ENCODE results near the gene ACTL6B.

The ACTL6B gene

DNA sequence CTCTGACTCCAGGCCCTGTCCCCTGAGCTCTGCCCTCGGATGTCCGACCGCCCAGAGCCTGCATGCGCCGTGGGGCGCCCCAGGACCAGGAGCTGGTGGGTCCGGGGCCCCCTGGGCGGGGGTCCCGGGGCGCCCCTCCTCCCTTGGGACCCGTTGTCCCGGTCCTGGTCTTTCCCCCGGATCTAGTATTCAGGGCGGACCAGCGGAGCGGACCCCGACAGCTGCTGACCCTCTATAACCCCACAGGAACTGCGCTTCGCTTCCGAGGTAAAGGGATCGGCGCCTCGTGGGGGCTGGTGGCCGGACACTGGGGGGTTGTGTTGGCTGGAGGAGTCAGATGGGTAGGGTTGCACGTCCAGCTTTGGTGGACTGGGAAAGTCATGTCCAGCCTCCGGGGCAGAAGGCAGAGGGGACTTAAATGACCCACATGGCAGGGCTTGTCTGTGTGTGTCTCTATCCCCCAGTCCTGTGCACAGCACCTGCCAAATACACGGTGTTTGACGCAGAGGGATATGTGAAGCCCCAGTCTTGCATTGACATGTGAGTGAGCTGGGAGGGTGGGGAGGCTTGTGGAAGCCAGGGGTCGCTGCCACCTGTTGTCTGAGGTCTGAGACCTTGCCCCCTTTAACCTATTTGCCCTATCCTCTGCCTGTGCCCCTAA, 43.4 kb downstream of the ACTL6B start:
- Histone ChIP-seq H3K9me3 (ENCODE audit: control insufficient read depth, low read depth, low read length) (no peaks in the 10 kb centered on the region), H3K4me1 (ENCODE audit: control insufficient read depth, low read depth, low read length) (no peaks in the 10 kb centered on the region), H3K4me3 (ENCODE audit: low read length) (peak overlapping the region; percentile 83), H3K9ac (ENCODE audit: low read length) (peak overlapping the region; percentile 17), H3K27ac (ENCODE audit: low read length) (no peak overlapping the region), H3K27me3 (ENCODE audit: control insufficient read depth, insufficient read depth, low read length) (no peaks in the 10 kb centered on the region), H3K36me3 (ENCODE audit: control insufficient read depth, low read depth, low read length) (no peaks in the 10 kb centered on the region)

DNA sequence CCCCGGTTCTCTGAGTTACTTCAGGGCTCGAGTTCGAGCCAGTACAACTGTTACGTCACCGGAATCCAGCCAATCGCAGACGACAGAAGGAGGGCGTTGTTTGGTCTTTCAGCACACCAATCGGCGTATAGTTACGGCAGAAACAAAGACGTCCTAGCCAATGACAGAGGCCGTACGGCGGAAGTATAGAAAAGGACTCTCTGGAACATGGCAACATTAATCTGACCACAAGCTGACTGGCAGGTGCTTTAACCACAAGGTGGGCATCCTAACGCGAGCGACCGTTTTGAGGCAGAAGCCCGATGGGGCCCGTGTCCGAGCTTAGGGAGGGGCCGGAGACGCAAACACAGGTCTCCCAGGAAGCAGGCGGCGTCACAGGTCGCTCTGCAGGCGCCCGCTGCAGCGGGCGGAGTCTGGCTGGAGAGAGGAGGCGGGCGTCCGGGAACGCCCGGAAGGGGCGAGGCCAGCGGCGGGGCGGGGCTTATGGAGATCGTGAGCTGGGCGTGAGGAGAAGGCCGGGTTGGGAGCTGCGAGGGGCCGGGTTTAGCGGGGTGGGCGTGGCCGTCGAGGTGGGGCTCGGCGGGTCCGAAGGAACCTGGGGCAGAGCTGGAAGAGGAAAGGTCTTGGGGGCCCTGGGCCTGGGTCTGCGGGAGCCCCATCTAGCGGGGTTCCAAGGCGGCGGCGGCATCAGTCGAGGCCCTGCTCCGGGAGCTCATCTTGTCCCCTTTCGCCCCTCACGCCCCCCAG, 44.1 kb downstream of the ACTL6B start, which contains the start of gene MOSPD3:
TSS of gene MOSPD3 (plus strand) at position 558 of the 747 bp plus-strand sequence. CDS start 252 bp downstream, outside the sequence.
- H3K36me3 ChIP-seq (ENCODE audit: control insufficient read depth, low read depth, low read length): no peaks in the 10 kb centered on the region
- peak within 1 kb of the TSS; percentile 83 for H3K4me3 ChIP-seq (ENCODE audit: low read length)
- H3K27ac ChIP-seq (ENCODE audit: low read length): peak within 1 kb of the TSS; percentile 95

DNA sequence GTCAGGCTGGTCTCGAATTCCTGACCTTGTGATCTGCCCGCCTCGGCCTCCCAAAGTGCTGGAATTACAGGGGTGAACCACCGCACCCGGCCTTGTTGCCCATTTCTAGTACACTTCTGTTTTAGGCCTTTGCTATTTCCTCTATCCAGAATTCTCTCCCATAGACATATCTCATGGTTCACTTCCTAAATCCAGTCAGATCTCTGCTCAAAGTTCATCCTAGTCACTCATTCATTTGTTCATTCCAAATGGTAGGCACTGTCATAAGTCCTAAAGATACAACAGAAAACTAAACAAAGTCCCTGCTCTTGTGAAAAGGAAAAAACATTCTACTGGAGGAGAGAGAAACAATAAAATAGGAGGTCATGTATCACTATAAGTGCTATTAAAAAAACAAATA, 46.3 kb downstream of the ACTL6B start:
- Histone ChIP-seq H3K9me3 (ENCODE audit: control insufficient read depth, low read depth, low read length) (no peaks in the 10 kb centered on the region), H3K4me1 (ENCODE audit: control insufficient read depth, low read depth, low read length) (peaks cover 5% of the 10 kb centered on the region), H3K27me3 (ENCODE audit: control insufficient read depth, insufficient read depth, low read length) (peaks cover 18% of the 10 kb centered on the region), H3K27ac (ENCODE audit: low read length) (no peak overlapping the region), H3K9ac (ENCODE audit: low read length) (no peak overlapping the region), H3K4me3 (ENCODE audit: low read length) (no peak overlapping the region), H3K36me3 (ENCODE audit: control insufficient read depth, low read depth, low read length) (no peaks in the 10 kb centered on the region)

More for the DNA sequence above, 44.1 kb downstream of the ACTL6B start, which contains the start of gene MOSPD3:
- H3K9ac ChIP-seq (ENCODE audit: low read length): peak within 1 kb of the TSS; percentile 80
- no peaks in the 10 kb centered on the region for H3K4me1 ChIP-seq (ENCODE audit: control insufficient read depth, low read depth, low read length)
- H3K9me3 ChIP-seq (ENCODE audit: control insufficient read depth, low read depth, low read length): no peaks in the 10 kb centered on the region
- H3K27me3 ChIP-seq (ENCODE audit: control insufficient read depth, insufficient read depth, low read length): no peaks in the 10 kb centered on the region

DNA sequence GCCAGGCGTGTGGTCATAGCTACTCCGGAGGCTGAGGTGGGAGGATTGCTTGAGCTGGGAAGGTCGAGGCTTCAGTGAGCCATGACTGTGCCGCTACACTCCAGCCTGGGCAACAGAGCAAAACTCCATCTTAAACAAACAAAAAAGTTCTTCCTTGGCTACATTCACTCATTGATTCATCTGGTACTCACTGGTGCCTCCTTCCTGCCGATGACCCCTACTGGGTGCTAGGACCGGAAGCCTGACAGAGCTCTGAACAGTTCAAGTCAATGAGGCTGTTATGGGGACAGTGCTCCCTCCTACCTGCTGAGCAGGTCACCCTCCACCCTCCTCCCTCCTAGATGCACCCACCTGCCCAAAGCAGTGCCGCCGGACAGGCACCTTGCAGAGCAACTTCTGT, 49.1 kb downstream of the ACTL6B start:
- Histone ChIP-seq H3K36me3 (ENCODE audit: control insufficient read depth, low read depth, low read length) (no peaks in the 10 kb centered on the region), H3K27ac (ENCODE audit: low read length) (no peak overlapping the region), H3K27me3 (ENCODE audit: control insufficient read depth, insufficient read depth, low read length) (peaks cover 20% of the 10 kb centered on the region), H3K9me3 (ENCODE audit: control insufficient read depth, low read depth, low read length) (no peaks in the 10 kb centered on the region), H3K9ac (ENCODE audit: low read length) (no peak overlapping the region), H3K4me1 (ENCODE audit: control insufficient read depth, low read depth, low read length) (peaks cover 19% of the 10 kb centered on the region), H3K4me3 (ENCODE audit: low read length) (no peak overlapping the region)

DNA sequence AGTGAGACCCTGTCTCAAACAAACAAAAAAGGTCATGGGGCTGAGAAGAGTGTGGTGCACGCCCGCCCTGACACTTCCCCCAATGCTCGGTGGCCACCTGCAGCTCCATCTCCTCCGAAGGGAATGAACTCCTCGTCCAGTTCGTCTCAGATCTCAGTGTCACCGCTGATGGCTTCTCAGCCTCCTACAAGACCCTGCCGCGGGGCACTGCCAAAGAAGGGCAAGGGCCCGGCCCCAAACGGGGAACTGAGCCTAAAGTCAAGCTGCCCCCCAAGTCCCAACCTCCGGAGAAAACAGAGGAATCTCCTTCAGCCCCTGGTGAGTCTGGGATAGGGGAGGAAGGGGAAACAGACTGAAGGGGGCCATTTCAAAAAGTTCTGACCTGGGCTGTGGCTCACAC, 49.9 kb downstream of the ACTL6B start:
- peaks cover 20% of the 10 kb centered on the region for H3K27me3 ChIP-seq (ENCODE audit: control insufficient read depth, insufficient read depth, low read length)
- no peak overlapping the region for H3K9ac ChIP-seq (ENCODE audit: low read length)
- no peak overlapping the region for H3K4me3 ChIP-seq (ENCODE audit: low read length)
- H3K36me3 ChIP-seq (ENCODE audit: control insufficient read depth, low read depth, low read length): no peaks in the 10 kb centered on the region
- H3K4me1 ChIP-seq (ENCODE audit: control insufficient read depth, low read depth, low read length): peaks cover 22% of the 10 kb centered on the region
- H3K9me3 ChIP-seq (ENCODE audit: control insufficient read depth, low read depth, low read length): no peaks in the 10 kb centered on the region
- H3K27ac ChIP-seq (ENCODE audit: low read length): no peak overlapping the region

DNA sequence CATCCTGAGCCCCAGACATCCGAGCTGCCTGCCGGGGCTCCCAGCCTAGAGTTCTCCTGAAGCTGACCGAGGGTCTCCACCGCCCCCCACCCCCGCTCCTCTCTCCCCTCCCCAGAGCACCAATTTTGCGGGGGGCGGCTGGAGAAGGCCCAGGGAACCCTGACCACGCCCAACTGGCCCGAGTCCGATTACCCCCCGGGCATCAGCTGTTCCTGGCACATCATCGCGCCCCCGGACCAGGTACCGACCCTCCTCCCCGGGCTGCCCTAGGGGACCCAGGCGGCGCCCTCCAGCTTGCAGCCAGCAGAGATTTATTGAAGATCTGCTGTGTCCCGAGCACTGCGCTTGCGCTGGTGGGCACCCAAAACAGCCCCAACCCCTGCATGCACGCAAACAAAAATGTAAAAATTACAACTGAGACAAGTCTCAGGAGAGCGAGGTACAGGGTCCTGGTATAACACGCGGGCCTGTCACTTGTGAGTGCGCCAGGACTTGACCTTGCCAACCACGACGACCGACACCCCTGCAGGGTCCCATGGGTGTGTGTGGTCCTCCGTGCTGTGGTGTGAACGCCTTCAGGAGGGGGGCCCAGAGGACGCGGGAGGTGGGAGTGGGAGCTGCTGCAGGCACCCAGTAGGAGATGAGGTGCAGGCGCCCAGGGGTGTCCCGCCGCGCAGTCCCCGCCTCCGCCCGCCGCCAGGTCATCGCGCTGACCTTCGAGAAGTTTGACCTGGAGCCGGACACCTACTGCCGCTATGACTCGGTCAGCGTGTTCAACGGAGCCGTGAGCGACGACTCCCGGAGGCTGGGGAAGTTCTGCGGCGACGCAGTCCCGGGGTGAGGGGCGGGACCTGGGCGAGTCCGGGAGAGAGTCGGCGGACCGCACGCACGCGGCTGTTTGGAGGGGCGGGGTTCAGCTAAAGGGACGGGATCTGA, 51.0 kb downstream of the ACTL6B start:
- Histone ChIP-seq H3K9me3 (ENCODE audit: control insufficient read depth, low read depth, low read length) (no peaks in the 10 kb centered on the region), H3K4me3 (ENCODE audit: low read length) (peak overlapping the region; percentile 71), H3K9ac (ENCODE audit: low read length) (no peak overlapping the region), H3K36me3 (ENCODE audit: control insufficient read depth, low read depth, low read length) (no peaks in the 10 kb centered on the region), H3K4me1 (ENCODE audit: control insufficient read depth, low read depth, low read length) (peaks cover 22% of the 10 kb centered on the region), H3K27ac (ENCODE audit: low read length) (no peak overlapping the region), H3K27me3 (ENCODE audit: control insufficient read depth, insufficient read depth, low read length) (peaks cover 20% of the 10 kb centered on the region)

DNA sequence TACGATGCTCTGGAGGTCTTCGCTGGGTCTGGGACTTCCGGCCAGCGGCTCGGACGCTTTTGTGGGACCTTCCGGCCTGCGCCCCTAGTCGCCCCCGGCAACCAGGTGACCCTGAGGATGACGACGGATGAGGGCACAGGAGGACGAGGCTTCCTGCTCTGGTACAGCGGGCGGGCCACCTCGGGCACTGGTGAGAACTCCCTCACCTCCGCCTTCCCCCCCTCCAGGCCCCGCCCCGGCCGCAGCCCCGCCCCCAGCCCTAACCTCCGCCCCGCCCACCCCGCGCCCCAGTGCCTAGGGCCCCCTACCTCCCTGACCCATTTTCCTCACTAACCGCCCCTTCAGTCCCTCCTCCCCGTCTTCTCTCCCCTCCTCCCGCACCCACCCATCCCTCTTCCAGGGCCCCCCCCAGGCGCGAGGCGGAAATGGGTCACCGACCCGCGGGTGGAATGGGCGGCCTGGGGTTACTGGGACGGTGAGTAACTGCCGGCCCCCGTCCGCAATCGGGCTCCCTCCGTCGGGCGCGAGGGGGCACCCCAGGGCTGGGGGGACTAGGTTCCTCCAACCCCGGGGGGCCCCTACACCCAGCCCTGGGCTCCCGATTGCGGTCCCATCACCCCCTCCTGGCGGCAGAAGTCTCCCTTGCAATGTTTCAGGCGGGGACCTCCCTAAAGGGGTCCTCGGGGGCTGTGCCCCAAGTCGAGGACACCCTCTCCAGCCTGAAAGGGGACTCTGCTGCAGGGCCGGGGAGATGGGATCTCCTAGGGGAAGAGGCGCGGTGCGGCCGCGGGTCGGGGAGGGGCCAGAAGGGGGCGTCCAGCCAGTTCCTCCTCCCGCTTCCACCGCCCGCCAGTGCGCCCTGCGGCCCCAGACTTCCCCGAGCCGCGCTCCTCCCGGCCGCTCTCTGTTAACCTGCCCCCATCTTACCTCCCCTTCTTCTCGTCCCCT, 51.9 kb downstream of the ACTL6B start:
- no peaks in the 10 kb centered on the region for H3K36me3 ChIP-seq (ENCODE audit: control insufficient read depth, low read depth, low read length)
- H3K27ac ChIP-seq (ENCODE audit: low read length): no peak overlapping the region
- H3K9ac ChIP-seq (ENCODE audit: low read length): peak overlapping the region; percentile 55
- peak overlapping the region; percentile 71 for H3K4me3 ChIP-seq (ENCODE audit: low read length)
- peaks cover 22% of the 10 kb centered on the region for H3K4me1 ChIP-seq (ENCODE audit: control insufficient read depth, low read depth, low read length)
- H3K27me3 ChIP-seq (ENCODE audit: control insufficient read depth, insufficient read depth, low read length): peaks cover 20% of the 10 kb centered on the region
- H3K9me3 ChIP-seq (ENCODE audit: control insufficient read depth, low read depth, low read length): no peaks in the 10 kb centered on the region

DNA sequence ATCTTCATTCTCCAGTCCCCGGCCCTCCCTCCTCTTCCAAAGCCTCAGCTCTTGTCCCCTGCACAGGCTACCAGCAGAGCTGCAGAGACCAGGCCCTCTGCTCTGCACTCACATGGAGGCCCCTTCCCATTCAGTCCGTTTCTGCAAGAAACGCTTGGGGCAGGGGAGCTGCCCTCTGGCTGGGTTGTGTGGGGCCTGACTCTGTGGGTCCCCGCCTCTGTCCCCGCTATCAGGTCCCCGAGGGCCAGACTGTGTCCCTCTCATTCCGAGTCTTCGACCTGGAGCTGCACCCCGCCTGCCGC, 52.6 kb downstream of the ACTL6B start:
- H3K27me3 ChIP-seq (ENCODE audit: control insufficient read depth, insufficient read depth, low read length): peaks cover 20% of the 10 kb centered on the region
- H3K4me3 ChIP-seq (ENCODE audit: low read length): peak overlapping the region; percentile 61
- no peak overlapping the region for H3K27ac ChIP-seq (ENCODE audit: low read length)
- H3K9ac ChIP-seq (ENCODE audit: low read length): peak overlapping the region; percentile 55
- H3K4me1 ChIP-seq (ENCODE audit: control insufficient read depth, low read depth, low read length): peaks cover 22% of the 10 kb centered on the region
- H3K9me3 ChIP-seq (ENCODE audit: control insufficient read depth, low read depth, low read length): no peaks in the 10 kb centered on the region
- no peaks in the 10 kb centered on the region for H3K36me3 ChIP-seq (ENCODE audit: control insufficient read depth, low read depth, low read length)

DNA sequence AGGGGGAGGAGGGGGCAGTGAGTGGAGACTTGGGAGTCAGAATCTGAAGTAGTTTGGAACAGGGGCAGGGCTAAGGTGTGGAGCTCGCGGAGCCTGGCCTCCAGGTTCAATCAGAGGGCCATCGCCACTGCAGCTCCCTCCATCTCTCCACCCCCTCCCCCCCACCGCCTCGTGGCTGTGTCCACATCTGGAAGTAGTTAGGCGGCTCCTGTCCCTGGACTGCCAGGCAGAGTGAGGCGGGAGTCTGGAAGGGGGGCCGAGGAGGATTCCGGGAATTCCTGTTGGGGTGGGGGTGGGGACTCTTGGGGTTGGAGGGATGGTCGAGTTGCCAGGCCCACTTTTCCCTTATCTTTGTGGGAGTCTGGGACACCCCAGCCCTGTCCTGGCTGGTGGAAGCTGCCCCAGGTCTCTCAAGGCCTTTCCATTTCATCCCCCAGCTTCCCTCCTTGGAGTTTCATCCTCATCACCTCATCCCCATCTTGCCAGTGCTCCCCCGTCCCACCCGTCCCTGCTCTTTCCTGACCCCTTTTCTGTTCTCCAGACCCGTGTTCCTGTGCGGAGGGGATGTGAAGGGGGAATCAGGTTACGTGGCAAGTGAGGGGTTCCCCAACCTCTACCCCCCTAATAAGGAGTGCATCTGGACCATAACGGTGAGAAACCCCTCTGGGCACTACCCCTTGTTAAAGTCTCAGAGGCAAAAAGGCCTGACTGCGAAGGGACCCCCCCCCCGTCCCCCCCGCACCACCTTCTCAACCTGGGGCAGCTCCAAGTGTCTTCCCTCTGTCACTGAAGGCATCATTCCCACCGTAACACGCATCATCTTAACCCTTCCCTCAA, 53.1 kb downstream of the ACTL6B start:
- Histone ChIP-seq H3K9me3 (ENCODE audit: control insufficient read depth, low read depth, low read length) (no peaks in the 10 kb centered on the region), H3K36me3 (ENCODE audit: control insufficient read depth, low read depth, low read length) (no peaks in the 10 kb centered on the region), H3K27ac (ENCODE audit: low read length) (peak overlapping the region; percentile 20), H3K27me3 (ENCODE audit: control insufficient read depth, insufficient read depth, low read length) (peaks cover 20% of the 10 kb centered on the region), H3K9ac (ENCODE audit: low read length) (peak overlapping the region; percentile 55), H3K4me1 (ENCODE audit: control insufficient read depth, low read depth, low read length) (peaks cover 22% of the 10 kb centered on the region), H3K4me3 (ENCODE audit: low read length) (peak overlapping the region; percentile 61)

DNA sequence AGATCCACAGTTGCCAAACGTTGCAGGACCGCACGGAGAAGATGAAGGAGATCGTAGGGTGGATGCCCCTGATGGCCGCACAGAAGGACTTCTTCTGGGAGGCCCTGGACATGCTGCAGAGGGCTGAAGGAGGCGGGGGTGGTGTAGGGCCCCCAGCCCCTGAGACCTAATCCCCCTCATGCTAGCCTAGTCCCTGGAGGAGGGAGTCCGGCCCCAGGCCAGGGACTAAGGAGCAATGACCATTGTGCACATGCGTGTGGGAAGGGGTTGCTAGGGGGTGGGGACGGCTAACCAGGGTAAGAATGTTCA, 55.6 kb downstream of the ACTL6B start:
- Histone ChIP-seq H3K4me1 (ENCODE audit: control insufficient read depth, low read depth, low read length) (peaks cover 22% of the 10 kb centered on the region), H3K27me3 (ENCODE audit: control insufficient read depth, insufficient read depth, low read length) (peaks cover 10% of the 10 kb centered on the region), H3K27ac (ENCODE audit: low read length) (no peak overlapping the region), H3K9ac (ENCODE audit: low read length) (no peak overlapping the region), H3K9me3 (ENCODE audit: control insufficient read depth, low read depth, low read length) (no peaks in the 10 kb centered on the region), H3K4me3 (ENCODE audit: low read length) (no peak overlapping the region), H3K36me3 (ENCODE audit: control insufficient read depth, low read depth, low read length) (no peaks in the 10 kb centered on the region)

All from iPS-18a (cell line).